ENCODE results near the gene MOSPD3.
A peak's percentile ranks its signal among the peaks of the same experiment; 100 is the strongest.

DNA sequence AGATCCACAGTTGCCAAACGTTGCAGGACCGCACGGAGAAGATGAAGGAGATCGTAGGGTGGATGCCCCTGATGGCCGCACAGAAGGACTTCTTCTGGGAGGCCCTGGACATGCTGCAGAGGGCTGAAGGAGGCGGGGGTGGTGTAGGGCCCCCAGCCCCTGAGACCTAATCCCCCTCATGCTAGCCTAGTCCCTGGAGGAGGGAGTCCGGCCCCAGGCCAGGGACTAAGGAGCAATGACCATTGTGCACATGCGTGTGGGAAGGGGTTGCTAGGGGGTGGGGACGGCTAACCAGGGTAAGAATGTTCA lies 11.7 kb upstream of the MOSPD3 start:
- peak; percentile 17 for TF ChIP-seq CTCF (IDR thresholded peaks at IDR 0.05; ENCODE audit: insufficient read depth, low read length, poor library complexity, severe bottlenecking)
- no peak for TF ChIP-seq EZH2phosphoT487 (conservative IDR thresholded peaks at IDR 0.05; ENCODE audit: low read length)
